PC-3 (cell line): ENCODE data around the gene CDH13.

ENCODE experiments used
- EZH2phosphoT487 ChIP-seq: fragments of 300-600 bp; sonication (generic); IDR thresholded peaks from 2 replicates; pipeline ENCODE4 v1.6.1; 2018; ENCODE audit warnings: mild to moderate bottlenecking, antibody characterized with exemption, low read length, borderline replicate concordance
- TF ChIP-seq, protein P1 (sequence below): fragments of 300-600 bp; sonication (generic); conservative IDR thresholded peaks from 2 replicates; pipeline ENCODE4 v1.5.1; 2017; ENCODE audit warnings: antibody characterized with exemption, low read depth, mild to moderate bottlenecking, low read length

DNA sequence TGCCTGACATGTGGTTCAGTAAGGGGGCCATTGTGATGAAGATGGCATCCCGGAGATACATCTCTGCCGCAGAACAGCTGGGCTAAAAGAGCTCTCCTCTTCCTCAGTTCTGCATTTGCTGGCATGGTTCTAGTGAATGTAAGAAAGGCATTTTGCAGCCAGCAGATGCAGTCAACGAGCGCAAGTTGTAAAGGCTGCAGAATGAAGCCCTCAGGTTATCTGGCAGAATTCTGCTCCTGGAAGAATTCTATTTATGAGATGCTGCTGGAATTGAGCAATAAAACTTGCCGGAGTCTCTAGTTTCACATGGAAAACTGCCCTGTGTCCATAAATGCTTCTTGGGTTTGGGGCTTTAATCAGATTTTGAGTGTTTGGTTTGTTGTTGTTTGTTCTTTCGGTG lies 1004.2 kb downstream of the CDH13 start:
- TF ChIP-seq, protein P1, sequence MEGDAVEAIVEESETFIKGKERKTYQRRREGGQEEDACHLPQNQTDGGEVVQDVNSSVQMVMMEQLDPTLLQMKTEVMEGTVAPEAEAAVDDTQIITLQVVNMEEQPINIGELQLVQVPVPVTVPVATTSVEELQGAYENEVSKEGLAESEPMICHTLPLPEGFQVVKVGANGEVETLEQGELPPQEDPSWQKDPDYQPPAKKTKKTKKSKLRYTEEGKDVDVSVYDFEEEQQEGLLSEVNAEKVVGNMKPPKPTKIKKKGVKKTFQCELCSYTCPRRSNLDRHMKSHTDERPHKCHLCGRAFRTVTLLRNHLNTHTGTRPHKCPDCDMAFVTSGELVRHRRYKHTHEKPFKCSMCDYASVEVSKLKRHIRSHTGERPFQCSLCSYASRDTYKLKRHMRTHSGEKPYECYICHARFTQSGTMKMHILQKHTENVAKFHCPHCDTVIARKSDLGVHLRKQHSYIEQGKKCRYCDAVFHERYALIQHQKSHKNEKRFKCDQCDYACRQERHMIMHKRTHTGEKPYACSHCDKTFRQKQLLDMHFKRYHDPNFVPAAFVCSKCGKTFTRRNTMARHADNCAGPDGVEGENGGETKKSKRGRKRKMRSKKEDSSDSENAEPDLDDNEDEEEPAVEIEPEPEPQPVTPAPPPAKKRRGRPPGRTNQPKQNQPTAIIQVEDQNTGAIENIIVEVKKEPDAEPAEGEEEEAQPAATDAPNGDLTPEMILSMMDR: no peak
- TF ChIP-seq EZH2phosphoT487: no peak
